ENCODE data around the gene DCP1B.

The DCP1B gene

GRCh38 chr12:1934831-1935230 lies 69.4 kb downstream of the DCP1B start:
- no peak for DNase-seq

- no peak for DNase-seq
Measured at GRCh38 chr12:1934068-1934467, 70.2 kb downstream of the DCP1B start.

- DNase-seq = peak; percentile 17
Measured at GRCh38 chr12:1933342-1934051, 70.8 kb downstream of the DCP1B start.

DNA sequence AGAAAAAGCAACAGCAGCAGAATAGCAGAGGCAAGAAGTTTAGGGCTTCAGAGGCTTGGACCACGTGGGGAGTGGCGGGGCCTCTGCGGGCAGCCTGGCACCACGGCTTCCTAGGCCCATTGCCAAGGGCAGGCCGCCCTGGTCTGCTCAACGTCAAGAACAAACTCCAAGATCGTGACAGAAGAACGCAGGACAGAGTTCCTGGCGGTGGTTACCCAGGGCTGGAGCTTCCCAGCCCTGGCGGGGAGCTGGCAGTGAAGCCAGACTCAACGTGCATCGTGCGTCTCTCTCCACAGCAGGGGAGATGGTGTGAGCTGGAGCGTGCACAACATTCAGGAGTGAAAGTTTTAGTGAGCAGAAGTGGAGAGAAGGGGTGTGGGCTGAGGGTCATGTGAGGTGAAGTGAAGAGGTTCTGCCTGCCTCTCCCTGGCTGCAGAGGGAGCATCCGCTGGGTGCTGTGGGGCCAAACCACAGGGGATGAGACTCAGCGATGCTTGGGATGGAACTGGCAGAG lies 71.9 kb downstream of the DCP1B start:
- no peak for DNase-seq

GRCh38 chr12:1931642-1932041 lies 72.6 kb downstream of the DCP1B start:
- DNase-seq = no peak

DNA sequence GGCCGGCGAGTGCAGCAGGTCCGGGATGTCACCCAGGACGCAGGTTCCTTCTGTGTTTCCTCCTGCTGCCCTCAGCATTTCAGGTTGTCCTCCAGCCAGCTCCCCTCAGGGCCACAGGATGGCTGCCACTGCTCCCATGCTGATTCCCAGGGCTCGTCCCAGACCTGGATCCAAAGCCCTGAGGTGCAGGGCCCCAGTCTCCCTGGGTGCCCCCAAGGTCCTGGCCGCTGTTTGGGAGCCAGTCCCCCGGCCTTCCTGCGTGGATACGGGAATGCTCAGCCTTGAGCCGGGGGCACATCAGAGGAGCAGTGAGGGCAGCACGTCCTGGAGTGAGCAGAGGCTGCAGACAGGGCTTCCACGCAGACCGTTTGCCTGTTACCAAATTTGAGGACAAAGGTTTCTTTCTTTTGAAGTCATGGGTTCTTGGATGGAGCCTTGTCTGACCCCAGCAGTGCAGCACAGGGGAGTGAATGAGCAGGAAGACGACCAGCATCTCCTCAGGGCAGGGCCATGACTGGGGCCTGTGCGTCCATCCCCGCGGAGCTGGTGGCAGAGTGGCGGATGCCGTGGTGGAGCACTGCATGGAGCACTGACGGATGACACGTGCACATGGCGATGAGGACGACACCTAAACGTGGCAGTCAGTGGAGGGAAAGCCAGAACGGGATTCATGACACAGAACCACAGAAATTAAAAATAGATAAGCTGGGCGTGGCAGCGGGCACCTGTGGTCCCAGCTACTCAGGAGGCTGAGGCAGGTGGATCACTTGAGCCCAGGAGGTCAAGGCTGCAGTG lies 73.3 kb downstream of the DCP1B start:
- DNase-seq = no peak

DNA sequence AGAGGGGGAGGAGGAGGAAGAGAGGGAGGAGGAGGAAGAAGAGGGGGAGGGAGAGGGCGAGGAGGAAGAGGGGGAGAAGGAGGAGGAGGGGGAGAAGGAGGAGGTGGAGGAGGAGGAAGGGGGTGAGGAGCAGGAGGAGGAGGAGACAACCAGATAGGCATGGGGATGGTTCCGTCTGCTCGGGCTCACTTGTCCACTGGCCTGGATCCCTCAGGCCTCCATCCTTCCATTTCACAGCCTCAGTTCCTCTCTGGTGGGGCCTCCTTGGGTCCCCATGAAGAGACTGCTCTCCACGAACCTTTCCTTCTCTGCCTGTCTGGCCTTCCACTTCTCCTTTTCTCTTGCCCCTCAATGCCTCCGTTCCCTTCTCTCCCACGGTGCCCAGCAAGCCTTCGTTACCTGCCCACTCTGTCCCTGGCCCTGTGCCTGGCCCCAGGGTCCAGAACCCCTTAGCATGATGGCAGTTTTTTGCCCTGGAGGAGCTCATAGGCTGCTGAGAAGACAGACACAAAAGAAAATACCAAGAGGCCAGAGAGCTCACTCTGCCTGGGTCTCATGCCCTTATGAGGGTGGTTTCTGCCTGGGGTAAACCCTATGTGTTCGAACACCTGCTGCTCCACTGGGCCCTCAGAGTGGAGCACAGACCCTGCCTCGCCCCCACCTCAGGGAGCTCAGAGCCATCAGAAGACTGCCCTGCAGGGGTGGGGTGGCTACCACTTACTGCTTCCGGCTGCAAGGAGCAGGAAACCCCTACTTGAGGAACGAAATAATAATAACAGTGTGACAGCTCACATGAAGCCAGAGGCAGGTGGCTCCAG lies 74.1 kb downstream of the DCP1B start:
- DNase-seq = no peak

GRCh38 chr12:1929241-1929984 lies 74.8 kb downstream of the DCP1B start:
- no peak for DNase-seq

DNA sequence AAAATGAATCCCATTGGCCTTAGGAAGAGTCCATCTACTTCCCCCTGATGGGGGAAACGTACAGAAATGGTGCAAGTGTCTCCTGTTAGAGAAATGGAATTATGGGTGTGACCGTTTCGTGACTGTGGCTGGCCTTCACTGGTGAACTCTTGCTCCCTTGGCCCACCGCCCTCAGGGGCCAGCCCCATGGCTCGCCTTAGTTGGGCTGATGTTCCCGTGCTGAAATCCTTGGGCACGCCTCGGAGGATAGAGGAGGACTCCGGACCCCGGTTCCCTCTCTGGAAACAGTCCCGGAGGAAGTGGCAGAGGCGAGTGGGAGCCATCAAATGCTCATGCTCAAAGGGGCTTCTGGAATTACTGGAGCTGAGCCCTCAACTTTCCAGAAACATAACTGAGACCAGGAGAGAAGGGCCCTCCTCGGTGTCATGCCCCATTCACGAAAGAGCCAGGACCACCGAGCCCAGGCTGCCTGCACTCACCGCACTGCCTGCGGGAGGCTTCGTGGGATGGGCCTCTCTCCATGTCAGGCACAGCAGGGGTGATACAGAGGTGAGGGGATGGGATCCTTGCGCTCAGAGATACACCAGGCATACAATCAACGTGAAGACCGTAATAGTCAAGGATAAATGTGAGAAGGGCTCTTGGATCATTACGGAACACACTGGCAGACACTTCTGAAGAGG lies 75.7 kb downstream of the DCP1B start:
- DNase-seq = no peak

- no peak for DNase-seq
Measured at GRCh38 chr12:1927751-1928351, 76.4 kb downstream of the DCP1B start.

DNA sequence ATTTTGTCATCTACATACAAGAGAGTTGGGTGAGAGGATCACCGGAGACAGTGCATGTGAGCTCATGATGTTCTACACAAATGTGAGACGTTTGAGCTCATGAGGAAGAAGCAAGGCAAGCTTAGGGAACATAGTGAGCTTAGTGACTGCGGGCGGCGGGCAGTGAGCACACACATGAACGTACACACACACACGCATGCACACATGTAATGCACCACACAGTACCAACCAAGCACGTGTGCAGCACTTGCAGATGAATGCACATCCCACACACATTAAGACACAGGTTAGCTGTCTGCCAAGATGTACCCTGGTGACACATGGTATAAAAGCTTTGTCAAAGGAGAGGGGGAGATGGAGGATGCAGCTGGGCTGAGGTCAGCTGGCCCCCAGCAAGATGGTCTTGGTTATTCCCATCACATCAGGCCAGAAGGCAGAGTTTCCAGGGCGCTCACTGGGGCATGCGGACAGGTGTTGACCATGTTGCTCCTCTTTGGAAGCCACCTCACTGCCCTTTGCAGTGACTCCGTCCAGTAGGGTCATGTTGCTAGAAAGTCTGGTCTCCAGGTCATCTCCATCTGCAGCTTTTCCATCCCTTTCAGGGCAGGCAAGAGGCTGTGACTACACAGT lies 77.1 kb downstream of the DCP1B start:
- no peak for DNase-seq

DNA sequence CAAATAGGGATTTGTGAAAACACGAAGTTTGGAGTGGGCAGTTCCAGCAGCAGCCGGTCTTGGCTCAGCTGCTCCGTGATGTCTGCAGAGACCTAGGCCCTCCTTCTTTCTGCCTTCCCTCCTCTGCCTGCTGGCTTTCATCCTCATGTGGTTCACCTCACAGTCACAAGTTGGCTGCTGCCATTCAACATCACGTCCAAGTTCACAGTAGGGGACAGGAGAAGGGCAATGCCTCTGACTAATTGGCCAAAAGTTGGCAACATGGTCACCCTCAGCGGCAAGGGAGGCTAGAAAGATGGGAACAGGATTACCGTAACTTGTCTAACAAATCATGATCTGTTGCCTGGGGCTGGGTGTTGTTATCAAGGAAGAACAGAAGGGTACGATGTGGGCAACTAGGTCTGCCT lies 78.0 kb downstream of the DCP1B start:
- no peak for DNase-seq

DNA sequence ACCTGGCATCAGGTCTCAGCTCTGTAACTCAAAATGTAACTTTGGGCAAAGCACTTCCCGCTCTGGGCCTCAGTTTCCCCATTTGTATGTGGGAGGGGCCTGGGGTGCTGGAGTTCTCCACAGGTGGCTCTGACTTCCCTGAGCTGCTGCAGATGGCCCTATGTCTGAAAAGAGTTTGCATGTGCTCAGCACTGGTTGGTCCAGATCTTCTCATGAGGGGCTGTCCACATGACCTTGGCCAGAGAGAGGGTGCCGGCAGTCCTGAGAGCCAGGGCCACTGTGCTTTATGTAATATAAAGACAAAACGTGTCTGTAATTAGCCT lies 78.6 kb downstream of the DCP1B start:
- no peak for DNase-seq

DNA sequence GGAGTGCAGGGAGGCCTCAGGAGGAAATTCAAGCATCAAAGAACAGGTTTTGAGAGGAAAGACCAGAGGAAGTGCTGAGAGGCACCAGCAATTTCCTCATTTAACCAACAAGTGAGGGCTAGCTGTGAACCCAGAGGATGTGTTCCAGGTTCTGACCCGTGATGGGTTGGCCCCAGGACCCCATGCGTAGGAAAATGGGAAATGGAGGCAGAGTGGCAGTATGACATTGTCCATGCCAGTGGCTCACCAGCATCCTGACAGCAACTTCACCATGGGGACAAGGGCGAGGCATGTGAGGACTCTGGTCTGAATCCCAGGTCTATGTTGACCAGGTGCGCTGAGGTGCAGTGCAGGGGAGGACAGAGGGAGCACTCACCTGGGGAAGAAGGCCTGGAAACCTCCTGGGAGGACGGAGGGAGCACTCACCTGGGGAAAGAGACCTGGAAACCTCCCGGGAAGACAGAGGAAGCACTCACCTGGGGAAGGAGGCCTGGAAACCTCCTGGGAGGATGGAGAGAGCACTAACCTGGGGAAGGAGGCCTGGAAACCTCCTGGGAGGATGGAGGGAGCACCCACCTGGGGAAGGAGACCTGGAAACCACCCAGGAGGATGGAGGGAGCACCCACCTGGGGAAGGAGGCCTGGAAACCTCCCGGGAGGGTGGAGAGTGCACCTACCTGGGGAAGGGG lies 79.1 kb downstream of the DCP1B start:
- no peak for DNase-seq

DNA sequence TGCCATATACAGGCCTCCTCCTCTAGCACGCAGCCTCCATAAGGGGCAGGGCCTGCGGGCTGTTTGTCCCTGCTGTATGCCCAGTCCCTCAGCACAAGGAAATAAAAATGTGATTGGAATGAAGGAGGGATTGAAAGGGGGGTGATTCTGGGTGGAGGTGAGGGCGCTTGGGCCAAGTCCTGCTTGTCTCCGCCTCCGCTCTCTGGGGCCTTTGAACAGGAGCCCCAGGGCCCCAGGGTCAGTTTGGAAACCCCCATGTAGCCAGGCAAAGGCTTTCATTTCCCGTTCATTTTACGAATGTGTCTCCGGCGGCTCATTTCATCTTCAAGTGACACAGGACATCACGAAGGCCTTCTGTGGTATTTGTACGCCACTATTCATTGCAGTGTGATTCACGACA lies 81.3 kb downstream of the DCP1B start:
- no peak for DNase-seq

DNA sequence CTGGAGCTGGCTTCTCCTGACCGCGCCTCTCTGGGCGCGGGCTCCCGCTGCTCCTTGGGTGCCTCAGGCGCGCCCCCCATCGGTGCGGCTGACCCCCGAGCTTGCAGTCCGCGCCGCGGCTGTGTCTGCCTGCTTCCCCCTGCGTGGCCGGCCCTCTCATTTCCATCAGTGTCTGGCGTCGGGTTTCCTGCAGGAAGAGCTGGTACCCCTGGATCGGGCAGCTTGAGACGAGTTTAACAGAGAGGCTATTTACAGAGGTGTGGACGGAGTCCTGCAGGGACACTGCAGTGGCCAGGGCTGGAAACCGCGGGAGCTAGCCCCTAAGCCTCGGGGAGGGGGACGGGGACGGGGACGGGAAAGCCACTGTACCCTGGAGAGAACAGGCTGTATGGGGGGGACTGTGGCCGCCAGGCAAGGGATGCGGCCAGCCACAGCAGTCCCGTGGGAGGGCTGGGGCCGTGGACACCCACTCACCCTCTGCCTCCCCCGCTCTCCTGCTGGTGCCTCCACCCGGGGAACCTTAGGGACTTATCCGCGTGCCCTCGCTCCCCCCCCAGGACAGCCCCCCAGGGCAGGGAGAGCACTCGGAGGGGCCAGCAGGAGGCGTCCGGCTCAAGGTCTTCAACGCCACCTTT lies 82.1 kb downstream of the DCP1B start:
- DNase-seq = no peak

GRCh38 chr12:1920971-1921370 lies 83.3 kb downstream of the DCP1B start:
- DNase-seq = no peak

DNA sequence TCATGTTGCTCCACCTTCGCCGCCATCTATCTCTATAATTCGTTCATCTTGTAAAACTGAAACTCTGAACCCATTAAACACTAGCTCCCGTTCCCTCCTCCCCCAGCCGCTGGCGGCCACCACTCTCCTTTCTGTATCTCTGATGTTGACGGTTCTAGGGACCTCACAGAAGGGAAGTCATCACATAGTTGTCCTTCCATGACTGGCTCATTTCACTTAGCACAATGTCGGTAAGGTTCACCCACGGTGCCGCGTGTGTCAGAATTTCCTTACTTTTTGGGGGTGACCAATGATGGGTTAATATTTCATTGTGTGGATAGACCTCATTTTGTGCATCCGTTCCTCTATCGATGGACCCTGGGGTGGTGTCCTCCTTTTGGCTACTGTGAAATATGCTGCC lies 83.8 kb downstream of the DCP1B start:
- no peak for DNase-seq

DNA sequence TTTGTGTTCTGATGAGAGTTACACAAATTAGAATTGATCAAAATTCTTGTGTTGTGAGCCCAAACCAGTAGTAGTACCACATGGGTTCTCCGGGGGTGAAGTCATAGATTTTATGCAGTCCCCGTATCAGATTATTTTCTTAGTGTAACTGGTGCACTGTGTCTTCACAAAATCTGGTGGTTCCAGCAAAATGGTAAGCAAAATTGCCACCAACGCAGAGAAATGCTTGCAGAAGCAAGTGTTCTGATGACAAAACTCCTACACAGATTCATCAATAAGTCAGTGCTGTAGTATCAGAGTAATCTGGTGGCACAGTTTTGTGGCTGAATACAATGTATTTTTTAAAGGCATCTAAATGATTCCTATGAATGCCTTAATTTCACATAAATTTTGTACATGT lies 84.5 kb downstream of the DCP1B start:
- no peak for DNase-seq

- DNase-seq = no peak
Measured at GRCh38 chr12:1919284-1919683, 85.0 kb downstream of the DCP1B start.

Data from fibroblast of skin of abdomen (primary cell).